Keratinocyte (primary cell): ENCODE results near the gene ADCY5.

Source experiments
- CTCF ChIP-seq, 3 experiments: IDR thresholded peaks in 1 of 3; conservative IDR thresholded peaks in 1 of 3; optimal IDR thresholded peaks in 1 of 3; 2 replicates in 2 of 3; 3 replicates in 1 of 3; pipeline versions ENCODE3 to v1.5.1; 2011; ENCODE audit warnings: low read length in 3 of 3, mild to moderate bottlenecking in 3 of 3, moderate library complexity in 2 of 3, control low read depth in 1 of 3, inconsistent platforms in 1 of 3; ENCODE audit not compliant: insufficient read depth in 2 of 3; ENCODE audit errors: extremely low read depth in 1 of 3
- EZH2 ChIP-seq: IDR thresholded peaks from one replicate; pipeline ENCODE4 v1.6.1; 2012; ENCODE audit warnings: inconsistent platforms, mild to moderate bottlenecking, low read length, moderate library complexity

GRCh38 chr3:123385001-123385401 is 63.9 kb downstream of the ADCY5 start:
- TF ChIP-seq CTCF (optimal IDR thresholded peaks at IDR 0.05 in 1 of 3, IDR thresholded peaks at IDR 0.05 in 1 of 3, conservative IDR thresholded peaks at IDR 0.05 in 1 of 3; ENCODE audit: extremely low read depth in 1 of 3, insufficient read depth in 2 of 3, low read length in 3 of 3) = no peak
- no peak for TF ChIP-seq EZH2
